Gastroesophageal sphincter (tissue), 4 donors: Measurements from ENCODE around the gene KIAA0040. TPM values are rescaled to one million over a fixed set of nuclear protein-coding genes. Genes with fewer than 3 reads are reported as not detected.

Source experiments
- ATAC-seq: fragments of 150-250 bp; one replicate; pipeline ENCODE4 v1.9.1; 2016; ENCODE audit warnings: mild to moderate bottlenecking, moderate library complexity
- H3K27ac ChIP-seq, 4 donors: fragments of 200-600 bp; sonication (generic) in 3 of 4; 1 replicate in 3 of 4; 2 replicates in 1 of 4; pipeline ENCODE4 v1.5.1; 2016 to 2019
- H3K27me3 ChIP-seq: fragments of 200-600 bp; sonication (generic); one replicate; pipeline ENCODE4 v1.5.1; 2019
- H3K36me3 ChIP-seq, 2 donors: fragments of 200-600 bp; sonication (generic); one replicate each; pipeline ENCODE4 v1.5.1; 2019; ENCODE audit warnings: control low read depth in 1 of 2
- H3K4me1 ChIP-seq, 3 donors: fragments of 200-600 bp; sonication (generic); 1 replicate in 2 of 3; 2 replicates in 1 of 3; pipeline ENCODE4 v1.5.1; 2016 to 2019; ENCODE audit warnings: control low read depth in 2 of 3
- H3K4me3 ChIP-seq, 2 donors: fragments of 200-600 bp; sonication (generic); one replicate each; pipeline ENCODE4 v1.5.1; 2019; ENCODE audit warnings: mild to moderate bottlenecking in 1 of 2, moderate library complexity in 1 of 2
- H3K9me3 ChIP-seq, 3 donors: fragments of 200-600 bp; sonication (generic); one replicate each; pipeline ENCODE4 v1.5.1; 2017 to 2019; ENCODE audit warnings: control low read depth in 2 of 3
- EP300 ChIP-seq: sonication (generic); formaldehyde crosslinking; IDR thresholded peaks from one replicate; pipeline ENCODE4 v1.6.1; 2017; ENCODE audit warnings: antibody characterized with exemption, mild to moderate bottlenecking
- POLR2A ChIP-seq, 2 donors: fragments of 450-650 bp; IDR thresholded peaks; one replicate each; pipeline ENCODE4 v1.6.1; 2017; ENCODE audit warnings: antibody characterized with exemption in 2 of 2, mild to moderate bottlenecking in 2 of 2, moderate library complexity in 1 of 2
- POLR2AphosphoS5 ChIP-seq: sonication (generic); formaldehyde crosslinking; IDR thresholded peaks from one replicate; pipeline ENCODE4 v1.6.1; 2017; ENCODE audit warnings: antibody characterized with exemption
- WGBS, 2 donors: methylation state at CpG; one replicate each; pipeline ENCODE4 v1.1.5; 2018; ENCODE audit warnings: low coverage in 1 of 2; 5-methylcytosine and 5-hydroxymethylcytosine counted together
- total RNA-seq, 4 donors: library from RNA; depleted of rRNA; stranded (reverse); fragments of >200 nt; gene quantifications; one replicate each; pipeline ENCODE4 v1.1.0, GENCODE V29; 2016
- TF ChIP-seq, protein P1 (sequence below), 4 experiments: fragments of 200-600 bp in 2 of 4; fragments of 450-650 bp in 2 of 4; sonication (generic) in 1 of 4; IDR thresholded peaks; one replicate each; pipeline ENCODE4 v1.5.1; 2017 to 2019; ENCODE audit warnings: antibody characterized with exemption in 4 of 4, mild to moderate bottlenecking in 2 of 4, moderate library complexity in 2 of 4

KIAA0040 gene
- total RNA-seq, 4 donors from 2014 or later: 43.2 to 54.3 (median 46.5) TPM

DNA sequence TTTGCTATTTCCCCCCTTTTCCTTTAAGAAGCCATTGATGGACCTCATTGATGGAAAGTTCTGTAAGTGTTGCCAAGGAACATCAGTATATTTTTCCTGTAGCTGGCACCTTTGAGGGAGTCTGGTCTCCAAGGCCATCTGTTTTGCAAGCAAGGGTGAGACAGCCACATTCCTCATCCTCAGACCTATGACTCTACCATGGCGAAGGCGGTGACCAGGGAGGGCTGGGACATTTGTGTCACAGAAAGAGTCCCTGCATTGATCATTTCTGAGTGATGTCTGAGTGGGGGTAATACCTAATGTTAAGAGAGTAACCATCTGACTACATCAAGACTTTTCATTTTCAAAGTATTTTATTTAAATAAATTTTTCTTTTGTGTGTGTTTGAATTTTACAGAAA is 35.4 kb downstream of the KIAA0040 start:
- H3K36me3 ChIP-seq: peaks cover 0 to 39% of the 10 kb centered on the region in 2 donors
- peak; percentile 18 for TF ChIP-seq POLR2AphosphoS5
- TF ChIP-seq, protein P1, sequence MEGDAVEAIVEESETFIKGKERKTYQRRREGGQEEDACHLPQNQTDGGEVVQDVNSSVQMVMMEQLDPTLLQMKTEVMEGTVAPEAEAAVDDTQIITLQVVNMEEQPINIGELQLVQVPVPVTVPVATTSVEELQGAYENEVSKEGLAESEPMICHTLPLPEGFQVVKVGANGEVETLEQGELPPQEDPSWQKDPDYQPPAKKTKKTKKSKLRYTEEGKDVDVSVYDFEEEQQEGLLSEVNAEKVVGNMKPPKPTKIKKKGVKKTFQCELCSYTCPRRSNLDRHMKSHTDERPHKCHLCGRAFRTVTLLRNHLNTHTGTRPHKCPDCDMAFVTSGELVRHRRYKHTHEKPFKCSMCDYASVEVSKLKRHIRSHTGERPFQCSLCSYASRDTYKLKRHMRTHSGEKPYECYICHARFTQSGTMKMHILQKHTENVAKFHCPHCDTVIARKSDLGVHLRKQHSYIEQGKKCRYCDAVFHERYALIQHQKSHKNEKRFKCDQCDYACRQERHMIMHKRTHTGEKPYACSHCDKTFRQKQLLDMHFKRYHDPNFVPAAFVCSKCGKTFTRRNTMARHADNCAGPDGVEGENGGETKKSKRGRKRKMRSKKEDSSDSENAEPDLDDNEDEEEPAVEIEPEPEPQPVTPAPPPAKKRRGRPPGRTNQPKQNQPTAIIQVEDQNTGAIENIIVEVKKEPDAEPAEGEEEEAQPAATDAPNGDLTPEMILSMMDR (IDR thresholded peaks at IDR 0.05): no peak
- ATAC-seq: no peak
- WGBS, 2 donors: 91 to 94% methylated on average over 2 of the region's 2 CpGs
- peaks cover 5% of the 10 kb centered on the region for H3K27me3 ChIP-seq
- peaks cover 0 to 16% (median 1%) of the 10 kb centered on the region in 3 donors for H3K4me1 ChIP-seq
- H3K27ac ChIP-seq: no peak overlapping the region
- H3K9me3 ChIP-seq: no peaks in the 10 kb centered on the region
- H3K4me3 ChIP-seq: no peak overlapping the region

DNA sequence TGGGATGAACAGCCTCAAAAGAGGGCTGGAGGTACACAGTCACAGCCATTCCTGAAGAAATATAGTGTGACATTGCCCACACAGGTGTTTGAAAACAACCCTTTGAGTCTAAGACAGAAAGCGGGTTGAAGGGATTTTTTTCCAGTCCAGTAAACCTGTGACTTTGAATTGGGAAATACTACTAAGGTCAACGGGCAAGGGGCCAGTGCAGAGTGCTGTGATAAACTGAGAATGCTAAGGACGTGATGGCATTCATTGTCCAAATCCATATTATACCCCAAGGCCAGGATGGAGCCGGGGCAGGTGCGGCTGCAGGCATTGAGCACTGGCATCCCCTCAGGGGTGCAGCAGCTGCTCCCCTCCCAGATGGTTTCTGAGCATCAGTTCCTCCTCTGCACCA is 36.6 kb downstream of the KIAA0040 start:
- peaks cover 5% of the 10 kb centered on the region for H3K27me3 ChIP-seq
- peaks cover 0 to 26% (median 3%) of the 10 kb centered on the region in 3 donors for H3K4me1 ChIP-seq
- WGBS, 2 donors: 74 to 78% methylated on average over 3 to 4 of the region's 5 CpGs
- no peak overlapping the region for H3K4me3 ChIP-seq
- peaks cover 0 to 26% of the 10 kb centered on the region in 2 donors for H3K36me3 ChIP-seq
- H3K9me3 ChIP-seq: no peaks in the 10 kb centered on the region
- TF ChIP-seq, protein P1 (IDR thresholded peaks at IDR 0.05): no peak
- TF ChIP-seq POLR2AphosphoS5: no peak
- no peak for TF ChIP-seq EP300
- no peak for TF ChIP-seq POLR2A (IDR thresholded peaks at IDR 0.05)
- ATAC-seq: no peak
- H3K27ac ChIP-seq: no peak overlapping the region

DNA sequence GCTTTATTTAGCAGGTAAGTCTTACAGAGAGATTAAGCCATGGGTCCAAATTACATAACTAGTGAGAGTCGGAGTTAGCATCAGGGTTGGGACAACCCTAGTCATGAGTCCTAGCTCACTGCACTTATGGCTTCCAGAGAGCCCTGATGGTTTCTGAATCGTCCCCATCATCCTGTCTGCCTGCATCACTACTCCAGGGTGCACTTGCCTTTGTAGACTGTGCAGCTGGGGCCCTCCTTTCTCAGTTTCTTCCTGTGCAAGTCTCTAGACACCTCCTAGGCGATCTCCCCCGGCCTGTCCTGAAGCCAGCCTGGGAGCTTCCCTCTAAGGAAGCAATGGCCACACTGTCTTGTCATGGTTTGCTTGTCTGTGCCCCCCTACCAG is 37.1 kb downstream of the KIAA0040 start:
- no peak overlapping the region for H3K27ac ChIP-seq
- ATAC-seq: no peak
- peaks cover 5% of the 10 kb centered on the region for H3K27me3 ChIP-seq
- H3K36me3 ChIP-seq: peaks cover 0 to 21% of the 10 kb centered on the region in 2 donors
- peaks cover 0 to 30% (median 4%) of the 10 kb centered on the region in 3 donors for H3K4me1 ChIP-seq
- no peak overlapping the region for H3K4me3 ChIP-seq
- TF ChIP-seq POLR2A (IDR thresholded peaks at IDR 0.05): no peak
- no peak for TF ChIP-seq EP300
- TF ChIP-seq, protein P1 (IDR thresholded peaks at IDR 0.05): no peak
- no peak for TF ChIP-seq POLR2AphosphoS5
- no peaks in the 10 kb centered on the region for H3K9me3 ChIP-seq
- WGBS, 2 donors: 80% methylated on average over 1 to 4 of the region's 4 CpGs

DNA sequence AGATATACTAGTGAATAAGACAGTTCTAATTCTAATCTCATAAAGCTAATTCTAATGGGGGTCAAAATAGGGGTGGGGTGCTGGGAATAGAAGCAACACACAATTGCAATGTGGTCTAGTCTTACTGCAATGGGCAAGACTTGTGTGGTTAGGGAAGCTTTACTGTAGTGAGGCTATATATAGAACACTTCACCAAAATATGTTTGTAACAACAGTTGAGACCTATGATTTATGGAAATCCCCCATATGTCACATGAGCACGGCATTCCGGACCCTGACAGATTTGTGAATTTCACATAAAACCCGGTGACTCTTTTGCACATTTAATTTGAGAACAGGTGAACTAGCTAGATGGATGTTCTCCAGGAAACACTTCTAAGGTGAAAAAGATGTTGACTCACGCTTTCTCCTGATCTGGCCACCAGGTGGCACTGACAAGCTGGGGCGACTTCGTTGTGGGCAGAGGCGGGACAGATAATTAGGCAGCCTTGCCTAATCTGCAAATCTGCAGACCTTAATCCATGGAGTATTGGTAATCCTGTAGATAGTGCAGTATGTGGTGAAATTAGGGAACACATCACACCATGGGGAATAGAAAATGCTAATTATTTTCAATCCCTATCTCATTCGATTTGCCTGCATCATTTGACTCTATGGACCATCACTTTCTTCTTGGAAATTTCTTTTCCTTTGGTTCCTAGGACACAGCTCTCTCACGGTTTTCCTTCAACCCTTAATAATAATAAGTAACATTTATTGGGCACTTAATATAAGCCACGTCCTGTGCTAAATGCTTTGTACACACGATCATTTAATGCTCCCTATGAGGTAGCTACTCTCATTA is 37.7 kb downstream of the KIAA0040 start:
- ATAC-seq: peak; percentile 59
- Histone ChIP-seq H3K27ac (no peak overlapping the region), H3K4me1 (peaks cover 0 to 37% (median 8%) of the 10 kb centered on the region in 3 donors), H3K36me3 (peaks cover 0 to 15% of the 10 kb centered on the region in 2 donors), H3K27me3 (peaks cover 5% of the 10 kb centered on the region), H3K9me3 (no peaks in the 10 kb centered on the region), H3K4me3 (no peak overlapping the region)
- TF ChIP-seq EP300 (no peak), POLR2AphosphoS5 (peak; percentile 8), POLR2A (IDR thresholded peaks at IDR 0.05) (no peak)
- TF ChIP-seq, protein P1 (IDR thresholded peaks at IDR 0.05): peak; percentile 87 to 91 (median 90)
- 14 to 26% methylated on average over 9 of the region's 11 CpGs for WGBS, 2 donors
